WTC11 (cell line): ENCODE data around the gene CTRB1.

Experiments
- CBFB ChIP-seq: sonication (generic); formaldehyde crosslinking; IDR thresholded peaks from 2 replicates; pipeline ENCODE4 v1.8.1; 2022; ENCODE audit warnings: mild to moderate bottlenecking, low read depth, missing genetic modification reagents
- CREM ChIP-seq: sonication (generic); formaldehyde crosslinking; IDR thresholded peaks from 2 replicates; pipeline ENCODE4 v1.8.1; 2022; ENCODE audit warnings: mild to moderate bottlenecking, missing genetic modification reagents, moderate library complexity
- CTCF ChIP-seq: fragments of 200-600 bp; IDR thresholded peaks from 2 replicates; pipeline ENCODE4 v1.8.0; 2022; ENCODE audit warnings: antibody characterized with exemption
- EMX1 ChIP-seq: fragments of 250-450 bp; sonication (Bioruptor Pico); IDR thresholded peaks from 2 replicates; pipeline ENCODE4 v1.8.0; 2021; ENCODE audit warnings: mild to moderate bottlenecking
- JUN ChIP-seq: sonication (generic); formaldehyde crosslinking; IDR thresholded peaks from 2 replicates; pipeline ENCODE4 v1.8.0; 2023; ENCODE audit warnings: mild to moderate bottlenecking, missing genetic modification reagents
- MXD4 ChIP-seq: fragments of 250-450 bp; sonication (Bioruptor Pico); IDR thresholded peaks from 2 replicates; pipeline ENCODE4 v1.8.0; 2021; ENCODE audit warnings: mild to moderate bottlenecking, moderate library complexity, borderline replicate concordance
- NR3C1 ChIP-seq: sonication (generic); formaldehyde crosslinking; conservative IDR thresholded peaks from 2 replicates; pipeline ENCODE4 v1.8.1; 2023; ENCODE audit warnings: low read depth, mild to moderate bottlenecking, missing genetic modification reagents
- STAT6 ChIP-seq: sonication (generic); formaldehyde crosslinking; conservative IDR thresholded peaks from 2 replicates; pipeline ENCODE4 v1.8.1; 2023; ENCODE audit warnings: mild to moderate bottlenecking, low read depth, missing genetic modification reagents, moderate library complexity
- TF ChIP-seq, protein P1 (sequence below): sonication (generic); formaldehyde crosslinking; IDR thresholded peaks from 2 replicates; pipeline ENCODE4 v1.8.1; 2023; ENCODE audit warnings: mild to moderate bottlenecking, missing genetic modification reagents, moderate library complexity
- TF ChIP-seq, protein P2 (sequence below): sonication (generic); formaldehyde crosslinking; IDR thresholded peaks from 2 replicates; pipeline ENCODE4 v1.8.0; 2022; ENCODE audit warnings: mild to moderate bottlenecking, missing genetic modification reagents
- TF ChIP-seq, protein P3 (sequence below): sonication (generic); formaldehyde crosslinking; IDR thresholded peaks from 2 replicates; pipeline ENCODE4 v1.8.0; 2023; ENCODE audit warnings: missing genetic modification reagents, mild to moderate bottlenecking, borderline replicate concordance

DNA sequence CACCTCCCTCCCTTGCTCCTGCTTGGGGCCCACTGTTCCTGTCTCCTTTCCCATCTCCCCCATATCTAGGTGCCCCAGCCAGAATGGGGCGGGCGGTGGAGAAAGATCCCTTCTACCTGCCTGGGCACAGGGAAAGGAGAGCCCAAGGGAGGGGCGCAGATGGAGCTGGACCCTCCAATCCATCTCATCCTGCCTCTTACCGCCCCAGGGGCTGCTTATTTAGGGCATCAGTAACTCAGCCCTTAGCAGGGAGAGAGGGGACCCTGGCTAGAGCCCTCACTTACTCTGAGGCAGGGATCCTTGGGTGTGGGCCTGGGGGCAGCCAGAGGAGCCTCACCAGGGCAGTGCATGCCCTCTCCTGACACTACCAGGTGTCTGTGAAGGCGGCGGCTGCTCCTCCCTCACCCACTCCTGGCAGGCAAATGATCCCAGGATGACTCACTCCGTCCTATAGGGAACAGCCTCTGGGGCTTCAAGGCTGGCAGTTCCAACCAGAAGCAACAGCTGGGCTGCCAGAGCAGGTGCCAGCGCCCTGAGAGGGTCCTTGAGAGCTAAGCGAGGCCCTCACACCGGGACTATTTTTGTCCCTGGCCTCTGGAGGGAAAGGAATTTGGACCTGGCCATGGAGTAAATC, 49.0 kb downstream of the CTRB1 start:
- TF ChIP-seq STAT6 (no peak), CBFB (CRISPR knock-in tag) (no peak), EMX1 (CRISPR knock-in tag) (no peak), MXD4 (CRISPR knock-in tag) (no peak), JUN (CRISPR knock-in tag) (no peak), CTCF (no peak), CREM (CRISPR knock-in tag) (no peak), NR3C1 (CRISPR knock-in tag) (no peak)
- TF ChIP-seq, protein P1, sequence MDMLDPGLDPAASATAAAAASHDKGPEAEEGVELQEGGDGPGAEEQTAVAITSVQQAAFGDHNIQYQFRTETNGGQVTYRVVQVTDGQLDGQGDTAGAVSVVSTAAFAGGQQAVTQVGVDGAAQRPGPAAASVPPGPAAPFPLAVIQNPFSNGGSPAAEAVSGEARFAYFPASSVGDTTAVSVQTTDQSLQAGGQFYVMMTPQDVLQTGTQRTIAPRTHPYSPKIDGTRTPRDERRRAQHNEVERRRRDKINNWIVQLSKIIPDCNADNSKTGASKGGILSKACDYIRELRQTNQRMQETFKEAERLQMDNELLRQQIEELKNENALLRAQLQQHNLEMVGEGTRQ, result no peak
- TF ChIP-seq, protein P2, sequence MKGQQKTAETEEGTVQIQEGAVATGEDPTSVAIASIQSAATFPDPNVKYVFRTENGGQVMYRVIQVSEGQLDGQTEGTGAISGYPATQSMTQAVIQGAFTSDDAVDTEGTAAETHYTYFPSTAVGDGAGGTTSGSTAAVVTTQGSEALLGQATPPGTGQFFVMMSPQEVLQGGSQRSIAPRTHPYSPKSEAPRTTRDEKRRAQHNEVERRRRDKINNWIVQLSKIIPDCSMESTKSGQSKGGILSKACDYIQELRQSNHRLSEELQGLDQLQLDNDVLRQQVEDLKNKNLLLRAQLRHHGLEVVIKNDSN, result no peak
- TF ChIP-seq, protein P3, sequence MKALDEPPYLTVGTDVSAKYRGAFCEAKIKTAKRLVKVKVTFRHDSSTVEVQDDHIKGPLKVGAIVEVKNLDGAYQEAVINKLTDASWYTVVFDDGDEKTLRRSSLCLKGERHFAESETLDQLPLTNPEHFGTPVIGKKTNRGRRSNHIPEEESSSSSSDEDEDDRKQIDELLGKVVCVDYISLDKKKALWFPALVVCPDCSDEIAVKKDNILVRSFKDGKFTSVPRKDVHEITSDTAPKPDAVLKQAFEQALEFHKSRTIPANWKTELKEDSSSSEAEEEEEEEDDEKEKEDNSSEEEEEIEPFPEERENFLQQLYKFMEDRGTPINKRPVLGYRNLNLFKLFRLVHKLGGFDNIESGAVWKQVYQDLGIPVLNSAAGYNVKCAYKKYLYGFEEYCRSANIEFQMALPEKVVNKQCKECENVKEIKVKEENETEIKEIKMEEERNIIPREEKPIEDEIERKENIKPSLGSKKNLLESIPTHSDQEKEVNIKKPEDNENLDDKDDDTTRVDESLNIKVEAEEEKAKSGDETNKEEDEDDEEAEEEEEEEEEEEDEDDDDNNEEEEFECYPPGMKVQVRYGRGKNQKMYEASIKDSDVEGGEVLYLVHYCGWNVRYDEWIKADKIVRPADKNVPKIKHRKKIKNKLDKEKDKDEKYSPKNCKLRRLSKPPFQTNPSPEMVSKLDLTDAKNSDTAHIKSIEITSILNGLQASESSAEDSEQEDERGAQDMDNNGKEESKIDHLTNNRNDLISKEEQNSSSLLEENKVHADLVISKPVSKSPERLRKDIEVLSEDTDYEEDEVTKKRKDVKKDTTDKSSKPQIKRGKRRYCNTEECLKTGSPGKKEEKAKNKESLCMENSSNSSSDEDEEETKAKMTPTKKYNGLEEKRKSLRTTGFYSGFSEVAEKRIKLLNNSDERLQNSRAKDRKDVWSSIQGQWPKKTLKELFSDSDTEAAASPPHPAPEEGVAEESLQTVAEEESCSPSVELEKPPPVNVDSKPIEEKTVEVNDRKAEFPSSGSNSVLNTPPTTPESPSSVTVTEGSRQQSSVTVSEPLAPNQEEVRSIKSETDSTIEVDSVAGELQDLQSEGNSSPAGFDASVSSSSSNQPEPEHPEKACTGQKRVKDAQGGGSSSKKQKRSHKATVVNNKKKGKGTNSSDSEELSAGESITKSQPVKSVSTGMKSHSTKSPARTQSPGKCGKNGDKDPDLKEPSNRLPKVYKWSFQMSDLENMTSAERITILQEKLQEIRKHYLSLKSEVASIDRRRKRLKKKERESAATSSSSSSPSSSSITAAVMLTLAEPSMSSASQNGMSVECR, result no peak
